H9 (cell line): Measurements from ENCODE around the gene MNAT1. TPM values are rescaled to one million over a fixed set of nuclear protein-coding genes. Genes with fewer than 3 reads are reported as not detected.

Experiments used
- DNase-seq: peaks from one replicate; pipeline ENCODE4 v3.0.0-alpha.2; 2017
- H2AFZ ChIP-seq: one replicate; pipeline ENCODE4 v1.6.1; 2013; ENCODE audit warnings: mild to moderate bottlenecking, low read length, control low read depth, moderate library complexity
- H2AK5ac ChIP-seq: 2 replicates; pipeline ENCODE4 v1.6.1; 2013; ENCODE audit warnings: low read length, control low read depth, mixed read lengths; ENCODE audit not compliant: insufficient read length
- H2BK120ac ChIP-seq: one replicate; pipeline ENCODE4 v1.6.1; 2013; ENCODE audit warnings: low read depth, mild to moderate bottlenecking, low read length, control low read depth, inconsistent platforms; ENCODE audit not compliant: poor library complexity, severe bottlenecking
- H2BK12ac ChIP-seq: 2 replicates; pipeline ENCODE4 v1.6.1; 2013; ENCODE audit warnings: low read length, control low read depth, mixed read lengths, low read depth; ENCODE audit not compliant: insufficient read length
- H2BK15ac ChIP-seq: 2 replicates; pipeline ENCODE4 v1.6.1; 2013; ENCODE audit warnings: low read depth, low read length, control low read depth
- H2BK20ac ChIP-seq: one replicate; pipeline ENCODE4 v1.6.1; 2013; ENCODE audit warnings: low read depth, mild to moderate bottlenecking, low read length, control low read depth, inconsistent platforms; ENCODE audit not compliant: poor library complexity, severe bottlenecking
- H2BK5ac ChIP-seq: 2 replicates; pipeline ENCODE4 v1.6.1; 2013; ENCODE audit warnings: low read length, control low read depth, mixed read lengths; ENCODE audit not compliant: insufficient read length
- H3K14ac ChIP-seq: 2 replicates; pipeline ENCODE4 v1.6.1; 2013; ENCODE audit warnings: low read length, control low read depth; ENCODE audit not compliant: insufficient read depth
- H3K18ac ChIP-seq: 2 replicates; pipeline ENCODE4 v1.6.1; 2013; ENCODE audit warnings: low read depth, mild to moderate bottlenecking, mixed read lengths, low read length, control low read depth; ENCODE audit not compliant: insufficient read length
- H3K23ac ChIP-seq: 2 replicates; pipeline ENCODE4 v1.6.1; 2013; ENCODE audit warnings: low read length, control low read depth, mixed read lengths, low read depth; ENCODE audit not compliant: insufficient read length
- H3K23me2 ChIP-seq: 2 replicates; pipeline ENCODE4 v1.6.1; 2013; ENCODE audit warnings: low read depth, mild to moderate bottlenecking, mixed read lengths, low read length, control low read depth; ENCODE audit not compliant: insufficient read length, poor library complexity, severe bottlenecking
- H3K27ac ChIP-seq: 2 replicates; pipeline ENCODE4 v1.5.1; 2013; ENCODE audit warnings: low read length, control low read depth, mixed read lengths, low read depth; ENCODE audit not compliant: insufficient read length
- H3K27me3 ChIP-seq: 2 replicates; pipeline ENCODE4 v1.6.1; 2013; ENCODE audit warnings: low read length, control low read depth, inconsistent platforms; ENCODE audit not compliant: insufficient read depth
- H3K4ac ChIP-seq: 2 replicates; pipeline ENCODE4 v1.6.1; 2013; ENCODE audit warnings: low read depth, mild to moderate bottlenecking, control low read depth, inconsistent platforms, low read length, moderate library complexity
- H3K4me1 ChIP-seq: 2 replicates; pipeline ENCODE4 v1.6.1; 2013; ENCODE audit warnings: low read length, control low read depth, inconsistent platforms; ENCODE audit not compliant: insufficient read depth
- H3K4me2 ChIP-seq: 2 replicates; pipeline ENCODE4 v1.6.1; 2013; ENCODE audit warnings: low read length, control low read depth, mixed read lengths; ENCODE audit not compliant: insufficient read length, insufficient read depth
- H3K56ac ChIP-seq: 2 replicates; pipeline ENCODE4 v1.6.1; 2013; ENCODE audit warnings: low read depth, mild to moderate bottlenecking, mixed read lengths, low read length, control low read depth; ENCODE audit not compliant: insufficient read length
- H3K79me1 ChIP-seq: 2 replicates; pipeline ENCODE4 v1.6.1; 2013; ENCODE audit warnings: low read depth, mild to moderate bottlenecking, moderate library complexity, low read length, control low read depth, inconsistent platforms; ENCODE audit not compliant: insufficient read depth, poor library complexity, severe bottlenecking
- H3K79me2 ChIP-seq: 2 replicates; pipeline ENCODE4 v1.6.1; 2013; ENCODE audit warnings: low read length, control low read depth, inconsistent platforms; ENCODE audit not compliant: insufficient read depth
- H3K9ac ChIP-seq: 2 replicates; pipeline ENCODE4 v1.6.1; 2013; ENCODE audit warnings: low read length, control low read depth, mixed read lengths; ENCODE audit not compliant: insufficient read length; ENCODE audit errors: extremely low read depth
- H3K9me3 ChIP-seq: one replicate; pipeline ENCODE4 v1.6.1; 2013; ENCODE audit warnings: low read depth, low read length, inconsistent platforms; ENCODE audit not compliant: control insufficient read depth
- H3T11ph ChIP-seq: one replicate; pipeline ENCODE4 v1.6.1; 2013; ENCODE audit warnings: mild to moderate bottlenecking, low read length, control low read depth, inconsistent platforms
- H4K20me1 ChIP-seq: one replicate; pipeline ENCODE4 v1.6.1; 2013; ENCODE audit not compliant: control insufficient read depth, insufficient read length, insufficient read depth
- H4K5ac ChIP-seq: 2 replicates; pipeline ENCODE4 v1.6.1; 2013; ENCODE audit warnings: low read depth, mild to moderate bottlenecking, mixed read lengths, low read length, control low read depth; ENCODE audit not compliant: insufficient read length
- H4K8ac ChIP-seq: replicated peaks from 2 replicates; pipeline ENCODE4 v1.6.1; 2013; ENCODE audit warnings: low read length, control low read depth, mixed read lengths, low read depth; ENCODE audit not compliant: insufficient read length
- H4K91ac ChIP-seq: 2 replicates; pipeline ENCODE4 v1.6.1; 2013; ENCODE audit warnings: low read depth, mild to moderate bottlenecking, moderate library complexity, mixed read lengths, low read length, control low read depth; ENCODE audit not compliant: insufficient read length
- H3K27ac Mint-ChIP-seq, 3 experiments: 2 replicates in 2 of 3; 3 replicates in 1 of 3; pipeline ENCODE4 v1.8.0; 2020 to 2021; ENCODE audit warnings: mixed read lengths in 3 of 3, mild to moderate bottlenecking in 1 of 3, moderate library complexity in 1 of 3
- H3K27me3 Mint-ChIP-seq: 2 replicates; pipeline ENCODE4 v1.8.0; 2021; ENCODE audit warnings: low read depth, mild to moderate bottlenecking, moderate library complexity, mixed read lengths
- H3K36me3 Mint-ChIP-seq, 3 experiments: 2 replicates in 2 of 3; 3 replicates in 1 of 3; pipeline ENCODE4 v1.8.0; 2020 to 2021; ENCODE audit warnings: low read depth in 3 of 3, mixed read lengths in 3 of 3; ENCODE audit not compliant: insufficient read depth in 1 of 3
- H3K4me1 Mint-ChIP-seq, 2 experiments: 2 replicates each; pipeline ENCODE4 v1.8.0; 2020; ENCODE audit warnings: mixed read lengths in 2 of 2
- H3K4me3 Mint-ChIP-seq, 2 experiments: 2 replicates in 1 of 2; 3 replicates in 1 of 2; pipeline ENCODE4 v1.8.0; 2020 to 2021; ENCODE audit warnings: mild to moderate bottlenecking in 2 of 2, mixed read lengths in 2 of 2, moderate library complexity in 1 of 2
- H3K9me3 Mint-ChIP-seq, 2 experiments: 2 replicates in 1 of 2; 3 replicates in 1 of 2; pipeline ENCODE4 v1.8.0; 2020; ENCODE audit warnings: mild to moderate bottlenecking in 2 of 2, mixed read lengths in 2 of 2, moderate library complexity in 1 of 2
- WGBS: extraction: QIAGEN DNeasy Blood & Tissue Kit; methylation state at CpG from one replicate; pipeline ENCODE4 v1.1.7; 2013; ENCODE audit warnings: missing lambda C conversion rate, low lambda C conversion rate, mixed read lengths; ENCODE audit not compliant: insufficient read length; ENCODE audit errors: extremely low coverage; 5-methylcytosine and 5-hydroxymethylcytosine counted together
- total RNA-seq: library from RNA; stranded (reverse); gene quantifications from 2 replicates; pipeline ENCODE4 v1.2.1, GENCODE V29; 2021
- TF ChIP-seq, protein P1 (sequence below): fragments of 200-600 bp; sonication (generic); conservative IDR thresholded peaks from 3 replicates; pipeline ENCODE4 v1.8.0; 2021; ENCODE audit warnings: antibody characterized with exemption, mild to moderate bottlenecking

Gene MNAT1
- total RNA-seq, 1 experiment from 2014 or later: 43.1 TPM

- H2AFZ ChIP-seq: no peak overlapping the region
- H3K27me3 Mint-ChIP-seq: no peaks in the 10 kb centered on the region
- H3K79me2 ChIP-seq: peaks cover 6% of the 10 kb centered on the region; the same call in 1 of the 2 replicates
- no peak for DNase-seq
- no peaks in the 10 kb centered on the region for H3K4me1 ChIP-seq
- H3K9me3 Mint-ChIP-seq: no peaks in the 10 kb centered on the region
- H3K9me3 ChIP-seq: no peaks in the 10 kb centered on the region
- no CpG with 5 or more reads among the region's 1 CpG for WGBS
- H3K18ac ChIP-seq: no peak overlapping the region
- H2BK12ac ChIP-seq: no peak overlapping the region
- no peak overlapping the region for H3K23ac ChIP-seq
- H3T11ph ChIP-seq: no peak overlapping the region
- H4K8ac ChIP-seq: no peak overlapping the region
- no peak overlapping the region for H3K27ac ChIP-seq
- no peak overlapping the region for H3K14ac ChIP-seq
- no peak overlapping the region for H3K27ac Mint-ChIP-seq
- no peak overlapping the region for H3K9ac ChIP-seq
- no peak overlapping the region for H2BK120ac ChIP-seq
- no peak overlapping the region for H2AK5ac ChIP-seq
- H3K4me2 ChIP-seq: no peak overlapping the region
- H3K79me1 ChIP-seq: peaks cover 3% of the 10 kb centered on the region
- H3K4me3 Mint-ChIP-seq: no peak overlapping the region
- H4K91ac ChIP-seq: no peak overlapping the region
- H3K4me1 Mint-ChIP-seq: peaks cover 6 to 14% of the 10 kb centered on the region in 2 experiments
- peaks cover 2 to 14% (median 4%) of the 10 kb centered on the region in 3 experiments; a peak in 4 of 7 replicates for H3K36me3 Mint-ChIP-seq
- peaks cover 12% of the 10 kb centered on the region for H3K23me2 ChIP-seq
- no peaks in the 10 kb centered on the region for H3K27me3 ChIP-seq
- H3K56ac ChIP-seq: no peak overlapping the region
- no peak overlapping the region for H2BK20ac ChIP-seq
- TF ChIP-seq, protein P1, sequence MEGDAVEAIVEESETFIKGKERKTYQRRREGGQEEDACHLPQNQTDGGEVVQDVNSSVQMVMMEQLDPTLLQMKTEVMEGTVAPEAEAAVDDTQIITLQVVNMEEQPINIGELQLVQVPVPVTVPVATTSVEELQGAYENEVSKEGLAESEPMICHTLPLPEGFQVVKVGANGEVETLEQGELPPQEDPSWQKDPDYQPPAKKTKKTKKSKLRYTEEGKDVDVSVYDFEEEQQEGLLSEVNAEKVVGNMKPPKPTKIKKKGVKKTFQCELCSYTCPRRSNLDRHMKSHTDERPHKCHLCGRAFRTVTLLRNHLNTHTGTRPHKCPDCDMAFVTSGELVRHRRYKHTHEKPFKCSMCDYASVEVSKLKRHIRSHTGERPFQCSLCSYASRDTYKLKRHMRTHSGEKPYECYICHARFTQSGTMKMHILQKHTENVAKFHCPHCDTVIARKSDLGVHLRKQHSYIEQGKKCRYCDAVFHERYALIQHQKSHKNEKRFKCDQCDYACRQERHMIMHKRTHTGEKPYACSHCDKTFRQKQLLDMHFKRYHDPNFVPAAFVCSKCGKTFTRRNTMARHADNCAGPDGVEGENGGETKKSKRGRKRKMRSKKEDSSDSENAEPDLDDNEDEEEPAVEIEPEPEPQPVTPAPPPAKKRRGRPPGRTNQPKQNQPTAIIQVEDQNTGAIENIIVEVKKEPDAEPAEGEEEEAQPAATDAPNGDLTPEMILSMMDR: no peak
- H2BK5ac ChIP-seq: no peak overlapping the region
- no peak overlapping the region for H4K5ac ChIP-seq
- no peak overlapping the region for H3K4ac ChIP-seq
- no peak overlapping the region for H2BK15ac ChIP-seq
- no peaks in the 10 kb centered on the region for H4K20me1 ChIP-seq
Measured at GRCh38 chr14:60984196-60984595, 249.6 kb downstream of the MNAT1 start.
